Amniotic stem cell (primary cell): Measurements from ENCODE around the gene FAM185A.
"Not testable (repeated sequence)": the region's sequence is repeated elsewhere in the genome, so short reads cannot be mapped to it uniquely, and the experiment has no call there.

ENCODE experiments used
- DNase-seq: peaks from one replicate; lab custom pipeline; 2025; lab: John Stamatoyannopoulos, UW

FAM185A gene

GRCh38 chr7:102832674-102833073, 83.9 kb downstream of the FAM185A start:
- DNase-seq = no peak

GRCh38 chr7:102833343-102833742, 84.5 kb downstream of the FAM185A start:
- no peak for DNase-seq

GRCh38 chr7:102834466-102834865, 85.7 kb downstream of the FAM185A start:
- DNase-seq = no peak

- peak; percentile 58 for DNase-seq
Measured at GRCh38 chr7:102834999-102835398, 86.2 kb downstream of the FAM185A start.

- peak; percentile 65 for DNase-seq
Measured at GRCh38 chr7:102836191-102836919, 87.6 kb downstream of the FAM185A start.

GRCh38 chr7:102836977-102837376, 88.2 kb downstream of the FAM185A start:
- no peak for DNase-seq

GRCh38 chr7:102837802-102838201, 89.0 kb downstream of the FAM185A start:
- no peak for DNase-seq

- not testable (repeated sequence) for DNase-seq
Measured at GRCh38 chr7:102838572-102839101, 89.8 kb downstream of the FAM185A start.

GRCh38 chr7:102840404-102840803, 91.6 kb downstream of the FAM185A start:
- no peak for DNase-seq

- no peak for DNase-seq
Measured at GRCh38 chr7:102841290-102841689, 92.5 kb downstream of the FAM185A start.

GRCh38 chr7:102842284-102842683, 93.5 kb downstream of the FAM185A start:
- DNase-seq = no peak

GRCh38 chr7:102843850-102844249, 95.1 kb downstream of the FAM185A start:
- no peak for DNase-seq

GRCh38 chr7:102845346-102845745, 96.5 kb downstream of the FAM185A start:
- DNase-seq = no peak

- DNase-seq = no peak
Measured at GRCh38 chr7:102849079-102849478, 100.3 kb downstream of the FAM185A start.

- no peak for DNase-seq
Measured at GRCh38 chr7:102849538-102849937, 100.7 kb downstream of the FAM185A start.

- DNase-seq = no peak
Measured at GRCh38 chr7:102856036-102856435, 107.2 kb downstream of the FAM185A start.
